ENCODE data around the gene LRRC17.

DNA sequence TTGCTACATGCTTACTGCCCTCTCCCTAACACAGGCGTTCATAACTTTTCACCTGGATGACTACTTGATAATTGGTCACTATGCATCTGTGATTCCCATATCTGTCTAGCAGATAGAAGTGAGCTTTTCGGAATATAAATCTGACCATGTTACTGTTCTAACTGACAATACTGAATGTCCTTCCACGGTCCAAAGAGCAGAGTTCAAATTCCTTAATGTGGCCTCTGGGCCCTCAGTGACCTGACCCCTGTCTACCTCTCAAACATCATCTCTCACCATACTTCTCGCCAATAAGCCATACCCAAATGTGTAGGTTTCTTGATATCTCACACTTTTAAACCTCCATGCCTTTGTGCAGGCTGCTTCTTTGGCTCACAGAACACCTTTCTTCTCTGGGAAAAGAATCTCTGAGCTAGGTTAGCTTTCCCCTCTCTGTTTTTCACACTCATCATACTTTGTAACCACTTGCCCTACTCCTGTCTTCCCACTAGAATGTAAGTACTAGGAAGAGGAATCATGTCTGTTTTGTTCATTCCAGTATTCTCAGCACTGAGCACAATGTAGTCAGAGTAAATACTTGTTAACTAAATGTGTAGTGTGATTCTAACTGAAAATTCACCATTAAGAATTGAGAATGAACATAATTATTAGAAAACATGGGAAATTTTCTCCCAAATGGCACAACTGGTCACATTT is 39.2 kb upstream of the LRRC17 start:
- TF ChIP-seq EZH2phosphoT487 (IDR thresholded peaks at IDR 0.05; ENCODE audit: insufficient read depth, low read depth) (no peak), EZH2 (IDR thresholded peaks at IDR 0.05; ENCODE audit: insufficient read depth, poor library complexity, severe bottlenecking) (no peak)

Data from GM23248 (cell line).